ENCODE results near the gene UNK. TPM values are rescaled to one million over a fixed set of nuclear protein-coding genes. Genes with fewer than 3 reads are reported as not detected.
A peak's percentile ranks its signal among the peaks of the same experiment; 100 is the strongest.
"Not testable (repeated sequence)": the region's sequence is repeated elsewhere in the genome, so short reads cannot be mapped to it uniquely, and the experiment has no call there.

The UNK gene
- total RNA-seq, 2 experiments from 2014 or later: 37.4 to 39.8 TPM

GRCh38 chr17:75854101-75854748, 69.6 kb downstream of the UNK start:
- POLR2A ChIA-PET: interaction anchor here (0.7 to 9.0 kb wide), 14 partner anchors 9 to 180 kb away, joined by 3 to 101 read pairs (median 13); partner anchors contain the start of genes GALK1, TRIM47, TRIM65 and UNC13D
- Mint-ChIP-seq H3K4me1 (peaks cover 24% of the 10 kb centered on the region), H3K36me3 (no peaks in the 10 kb centered on the region), H3K9me3 (no peaks in the 10 kb centered on the region), H3K27ac (no peak overlapping the region), H3K27me3 (no peaks in the 10 kb centered on the region), H3K4me3 (no peak overlapping the region)
- DNase-seq (no peak), ATAC-seq (ENCODE audit: low read depth) (no peak)

GRCh38 chr17:75854881-75855309, 70.3 kb downstream of the UNK start:
- H3K9me3 Mint-ChIP-seq: no peaks in the 10 kb centered on the region
- DNase-seq: no peak
- no peak for ATAC-seq (ENCODE audit: low read depth)
- H3K4me1 Mint-ChIP-seq: peaks cover 25% of the 10 kb centered on the region
- H3K27ac Mint-ChIP-seq: no peak overlapping the region
- no peaks in the 10 kb centered on the region for H3K27me3 Mint-ChIP-seq
- POLR2A ChIA-PET: interaction anchor here (0.7 to 9.0 kb wide), 22 partner anchors 9 to 124 kb away, joined by 3 to 101 read pairs (median 9); partner anchors contain the start of genes ACOX1, GALK1, TRIM47 and TRIM65
- no peaks in the 10 kb centered on the region for H3K36me3 Mint-ChIP-seq
- no peak overlapping the region for H3K4me3 Mint-ChIP-seq

GRCh38 chr17:75855310-75856061, 70.9 kb downstream of the UNK start, which contains the start of gene WBP2:
Gene WBP2 (minus strand): TSS chr17:75855335. CDS start chr17:75855297, 38 bp downstream.
- POLR2A ChIA-PET: interaction anchor here (0.7 to 9.0 kb wide), 21 partner anchors 9 to 123 kb away, joined by 3 to 101 read pairs (median 10); partner anchors contain the start of genes ACOX1, GALK1, TRIM47 and TRIM65
- ATAC-seq (ENCODE audit: low read depth): peak; percentile 90
- H3K4me3 Mint-ChIP-seq: no peak within 1 kb of the TSS

GRCh38 chr17:75856062-75856756, 71.6 kb downstream of the UNK start:
- Mint-ChIP-seq H3K27ac (peak overlapping the region; percentile 90), H3K27me3 (no peaks in the 10 kb centered on the region), H3K9me3 (no peaks in the 10 kb centered on the region), H3K4me1 (peaks cover 25% of the 10 kb centered on the region), H3K36me3 (no peaks in the 10 kb centered on the region), H3K4me3 (no peak overlapping the region)
- ATAC-seq (ENCODE audit: low read depth): peak; percentile 20
- POLR2A ChIA-PET: interaction anchor here (0.6 to 9.0 kb wide), 18 partner anchors 8 to 103 kb away, joined by 3 to 101 read pairs (median 9); partner anchors contain the start of genes GALK1, TRIM47, TRIM65 and UNC13D
- DNase-seq: no peak

More at GRCh38 chr17:75855310-75856061, 70.9 kb downstream of the UNK start, which contains the start of gene WBP2:
- Mint-ChIP-seq H3K27ac (peak within 1 kb of the TSS; percentile 90), H3K9me3 (no peaks in the 10 kb centered on the region), H3K27me3 (no peaks in the 10 kb centered on the region), H3K36me3 (no peaks in the 10 kb centered on the region), H3K4me1 (peaks cover 25% of the 10 kb centered on the region)
- DNase-seq: peak; percentile 89

- Mint-ChIP-seq H3K4me1 (peaks cover 27% of the 10 kb centered on the region), H3K4me3 (peak overlapping the region; percentile 8), H3K27ac (peak overlapping the region; percentile 88)
- not testable (repeated sequence) for ATAC-seq (ENCODE audit: low read depth); DNase-seq; H3K27me3 Mint-ChIP-seq; H3K36me3 Mint-ChIP-seq; H3K9me3 Mint-ChIP-seq
- POLR2A ChIA-PET: interaction anchor here (0.7 to 9.0 kb wide), 7 partner anchors 13 to 76 kb away, joined by 3 to 101 read pairs (median 9); partner anchors contain the start of genes TRIM47, TRIM65 and UNC13D
These were observed 74.8 kb downstream of the UNK start for GRCh38 chr17:75859358-75859757.

- Mint-ChIP-seq H3K27ac (peak overlapping the region; percentile 62), H3K9me3 (no peaks in the 10 kb centered on the region), H3K36me3 (no peaks in the 10 kb centered on the region), H3K4me1 (peaks cover 32% of the 10 kb centered on the region), H3K27me3 (no peaks in the 10 kb centered on the region), H3K4me3 (no peak overlapping the region)
- no peak for DNase-seq
- POLR2A ChIA-PET: interaction anchor here (0.9 to 5.0 kb wide), 6 partner anchors 11 to 83 kb away, joined by 3 to 41 read pairs (median 4); partner anchors contain the start of genes TRIM47 and TRIM65
- ATAC-seq (ENCODE audit: low read depth): no peak
These were observed 77.3 kb downstream of the UNK start for GRCh38 chr17:75861927-75862317.

GRCh38 chr17:75864448-75864871, 79.9 kb downstream of the UNK start:
- H3K4me3 Mint-ChIP-seq: peak overlapping the region; percentile 48
- H3K27ac Mint-ChIP-seq: peak overlapping the region; percentile 76
- no peaks in the 10 kb centered on the region for H3K36me3 Mint-ChIP-seq
- DNase-seq: peak; percentile 58
- H3K4me1 Mint-ChIP-seq: peaks cover 18% of the 10 kb centered on the region
- POLR2A ChIA-PET: interaction anchor here (0.7 to 4.1 kb wide), 9 partner anchors 9 to 111 kb away, joined by 3 to 37 read pairs (median 5); partner anchors contain the start of genes TRIM47, TRIM65 and WBP2
- peak; percentile 77 for ATAC-seq (ENCODE audit: low read depth)
- no peaks in the 10 kb centered on the region for H3K27me3 Mint-ChIP-seq
- H3K9me3 Mint-ChIP-seq: no peaks in the 10 kb centered on the region

GRCh38 chr17:75864887-75865286, 80.3 kb downstream of the UNK start:
- not testable (repeated sequence) for DNase-seq, H3K9me3 Mint-ChIP-seq, H3K36me3 Mint-ChIP-seq, H3K27me3 Mint-ChIP-seq
- POLR2A ChIA-PET: interaction anchor here (0.7 to 4.1 kb wide), 10 partner anchors 9 to 111 kb away, joined by 3 to 37 read pairs (median 4); partner anchors contain the start of genes TRIM47, TRIM65 and WBP2
- peaks cover 17% of the 10 kb centered on the region for H3K4me1 Mint-ChIP-seq
- peak; percentile 38 for ATAC-seq (ENCODE audit: low read depth)
- H3K4me3 Mint-ChIP-seq: peak overlapping the region; percentile 48
- H3K27ac Mint-ChIP-seq: peak overlapping the region; percentile 76

GRCh38 chr17:75865404-75866188, 81.0 kb downstream of the UNK start:
- ATAC-seq (ENCODE audit: low read depth); H3K9me3 Mint-ChIP-seq; H3K36me3 Mint-ChIP-seq; H3K27me3 Mint-ChIP-seq; DNase-seq; H3K4me3 Mint-ChIP-seq: not testable (repeated sequence)
- peak overlapping the region; percentile 76 for H3K27ac Mint-ChIP-seq
- H3K4me1 Mint-ChIP-seq: peaks cover 17% of the 10 kb centered on the region
- POLR2A ChIA-PET: interaction anchor here (0.7 to 4.1 kb wide), 9 partner anchors 8 to 112 kb away, joined by 3 to 37 read pairs (median 4); partner anchors contain the start of genes TRIM47 and WBP2

GRCh38 chr17:75868730-75869281, 84.2 kb downstream of the UNK start:
- H3K36me3 Mint-ChIP-seq; H3K27ac Mint-ChIP-seq; H3K27me3 Mint-ChIP-seq; H3K4me3 Mint-ChIP-seq; ATAC-seq (ENCODE audit: low read depth); DNase-seq; H3K9me3 Mint-ChIP-seq: not testable (repeated sequence)
- H3K4me1 Mint-ChIP-seq: peaks cover 25% of the 10 kb centered on the region
- POLR2A ChIA-PET: interaction anchor here (1.7 kb wide), 1 partner anchor 13 kb away, joined by 7 read pairs; the partner anchor contains the start of gene WBP2

GRCh38 chr17:75869282-75870141, 84.9 kb downstream of the UNK start:
- H3K27me3 Mint-ChIP-seq: no peaks in the 10 kb centered on the region

More at GRCh38 chr17:75869282-75870141, 84.9 kb downstream of the UNK start:
- DNase-seq (no peak), ATAC-seq (ENCODE audit: low read depth) (no peak)
- POLR2A ChIA-PET: interaction anchor here (1.7 kb wide), 1 partner anchor 14 kb away, joined by 7 read pairs; the partner anchor contains the start of gene WBP2
- Mint-ChIP-seq H3K9me3 (no peaks in the 10 kb centered on the region), H3K4me1 (peaks cover 19% of the 10 kb centered on the region), H3K27ac (no peak overlapping the region), H3K4me3 (no peak overlapping the region), H3K36me3 (peaks cover 2% of the 10 kb centered on the region)
